Measurements from ENCODE around the gene TCTN2. TPM values are rescaled to one million over a fixed set of nuclear protein-coding genes. Genes with fewer than 3 reads are reported as not detected.

TCTN2 gene
- total RNA-seq, 1 experiment from 2014 or later: 7.3 TPM

GRCh38 chr12:123657211-123657610 is 13.7 kb upstream of the TCTN2 start:
- BruUV-seq (replicated peaks): no TSS peak
- H3K36me3 Mint-ChIP-seq (ENCODE audit: insufficient read depth, unreplicated experiment): peaks cover 35% of the 10 kb centered on the region
- intact Hi-C loops (cut with micrococcal nuclease; ENCODE audit: unreplicated experiment): no loop called here
- H3K27ac Mint-ChIP-seq (ENCODE audit: unreplicated experiment): no peak overlapping the region
- no peak overlapping the region for H3K4me3 ChIP-seq (ENCODE audit: low read depth, low read length)
- no peaks in the 10 kb centered on the region for H3K9me3 Mint-ChIP-seq (ENCODE audit: unreplicated experiment)
- no peaks in the 10 kb centered on the region for H3K36me3 ChIP-seq (ENCODE audit: control insufficient read depth, insufficient read depth, low read length)
- no peak for DNase-seq
- no peak overlapping the region for H3K4me3 Mint-ChIP-seq (ENCODE audit: unreplicated experiment)
- CTCF ChIA-PET: no interaction called here
- H3K27me3 ChIP-seq (replicated peaks; ENCODE audit: control insufficient read depth, insufficient read depth, low read length): no peaks in the 10 kb centered on the region
- POLR2A ChIA-PET: no interaction called here
- TF ChIP-seq CTCF (IDR thresholded peaks at IDR 0.05; ENCODE audit: insufficient read depth in 1 of 2, low read depth in 1 of 2, low read length in 1 of 2, severe bottlenecking in 1 of 2, unreplicated experiment in 1 of 2): no peak
- no peaks in the 10 kb centered on the region for H3K4me1 Mint-ChIP-seq (ENCODE audit: low read depth, unreplicated experiment)
- H3K9me3 ChIP-seq: no peaks in the 10 kb centered on the region
- no peaks in the 10 kb centered on the region for H3K27me3 Mint-ChIP-seq (ENCODE audit: insufficient read depth, unreplicated experiment)
- no peaks in the 10 kb centered on the region for H3K4me1 ChIP-seq

DNA sequence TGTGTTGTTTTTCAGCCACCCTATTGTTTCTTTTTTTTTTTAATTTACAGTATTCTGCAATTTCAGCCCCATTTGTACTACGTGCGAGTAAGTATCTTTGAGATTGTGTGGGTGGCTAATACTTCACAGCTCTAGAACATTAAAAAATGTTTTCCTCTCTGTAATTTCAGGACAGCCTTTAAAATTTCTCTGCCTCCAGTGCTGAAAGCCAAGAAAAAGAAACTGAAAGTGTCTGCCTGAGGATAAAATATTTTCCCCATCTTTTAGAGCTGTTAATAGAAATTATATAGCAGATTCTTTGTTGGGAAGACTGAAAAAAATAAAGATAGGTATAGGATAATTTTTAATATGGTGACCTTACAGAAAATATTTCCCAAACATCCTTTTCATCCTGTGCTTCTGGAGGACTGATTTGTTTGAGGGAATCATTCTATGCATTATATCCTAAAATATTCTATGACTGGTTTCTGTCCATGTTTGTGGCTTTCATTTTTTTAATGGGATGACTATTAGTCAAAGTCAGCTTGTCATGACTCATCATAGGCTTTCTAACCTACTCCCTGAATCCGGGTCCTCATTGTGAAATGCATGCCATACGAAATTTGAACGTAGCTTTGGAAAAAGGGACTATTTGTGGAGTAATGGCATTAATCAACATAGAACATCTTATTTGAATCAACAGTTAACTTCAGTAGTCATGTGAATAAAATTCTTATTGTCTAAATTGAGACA is 10.8 kb upstream of the TCTN2 start:
- TF ChIP-seq CTCF (IDR thresholded peaks at IDR 0.05; ENCODE audit: insufficient read depth in 1 of 2, low read depth in 1 of 2, low read length in 1 of 2, severe bottlenecking in 1 of 2, unreplicated experiment in 1 of 2): no peak

DNA sequence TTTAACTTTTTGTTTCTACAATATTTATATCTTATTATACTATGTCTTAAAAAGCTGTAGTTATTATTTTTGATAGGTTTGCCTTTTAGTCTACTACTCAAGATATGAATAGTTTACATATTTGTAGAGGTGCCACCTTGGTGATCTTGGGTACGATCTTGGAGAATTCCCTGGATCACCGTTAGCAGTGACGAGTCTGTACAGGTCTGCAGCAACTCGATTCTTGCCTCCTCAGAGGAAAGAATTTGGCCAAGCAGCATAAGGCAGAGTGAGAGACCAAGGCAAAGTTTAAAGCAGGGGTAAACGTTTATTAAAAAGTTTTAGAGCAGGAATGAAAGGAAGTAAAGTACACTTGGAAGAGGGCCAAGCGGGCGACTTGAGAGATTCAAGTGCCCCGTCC is 3.1 kb upstream of the TCTN2 start:
- H3K27me3 Mint-ChIP-seq (ENCODE audit: insufficient read depth, unreplicated experiment): no peaks in the 10 kb centered on the region
- H3K27me3 ChIP-seq (replicated peaks; ENCODE audit: control insufficient read depth, insufficient read depth, low read length): no peaks in the 10 kb centered on the region
- no TSS peak for BruUV-seq (replicated peaks)
- no peak overlapping the region for H3K4me3 ChIP-seq (ENCODE audit: low read depth, low read length)
- no peak overlapping the region for H3K4me3 Mint-ChIP-seq (ENCODE audit: unreplicated experiment)
- intact Hi-C loops (cut with micrococcal nuclease; ENCODE audit: unreplicated experiment): no loop called here
- H3K4me1 ChIP-seq: no peaks in the 10 kb centered on the region
- H3K9me3 Mint-ChIP-seq (ENCODE audit: unreplicated experiment): no peaks in the 10 kb centered on the region
- H3K36me3 Mint-ChIP-seq (ENCODE audit: insufficient read depth, unreplicated experiment): peaks cover 22% of the 10 kb centered on the region
- no peaks in the 10 kb centered on the region for H3K36me3 ChIP-seq (ENCODE audit: control insufficient read depth, insufficient read depth, low read length)
- ChIA-PET CTCF (no interaction called here), POLR2A (no interaction called here)
- H3K9me3 ChIP-seq: no peaks in the 10 kb centered on the region
- DNase-seq: no peak
- no peak for TF ChIP-seq CTCF (IDR thresholded peaks at IDR 0.05; ENCODE audit: insufficient read depth in 1 of 2, low read depth in 1 of 2, low read length in 1 of 2, severe bottlenecking in 1 of 2, unreplicated experiment in 1 of 2)
- H3K4me1 Mint-ChIP-seq (ENCODE audit: low read depth, unreplicated experiment): peaks cover 8% of the 10 kb centered on the region
- no peak overlapping the region for H3K27ac Mint-ChIP-seq (ENCODE audit: unreplicated experiment)

More for the DNA sequence above, 10.8 kb upstream of the TCTN2 start:
- ChIA-PET POLR2A (no interaction called here), CTCF (no interaction called here)
- Mint-ChIP-seq H3K27me3 (ENCODE audit: insufficient read depth, unreplicated experiment) (no peaks in the 10 kb centered on the region), H3K36me3 (ENCODE audit: insufficient read depth, unreplicated experiment) (peaks cover 42% of the 10 kb centered on the region), H3K4me1 (ENCODE audit: low read depth, unreplicated experiment) (no peaks in the 10 kb centered on the region), H3K4me3 (ENCODE audit: unreplicated experiment) (no peak overlapping the region), H3K9me3 (ENCODE audit: unreplicated experiment) (no peaks in the 10 kb centered on the region), H3K27ac (ENCODE audit: unreplicated experiment) (no peak overlapping the region)
- TSS peak; percentile 40 for BruUV-seq (replicated peaks)
- intact Hi-C loops (cut with micrococcal nuclease; ENCODE audit: unreplicated experiment): no loop called here
- no peaks in the 10 kb centered on the region for H3K4me1 ChIP-seq
- no peaks in the 10 kb centered on the region for H3K36me3 ChIP-seq (ENCODE audit: control insufficient read depth, insufficient read depth, low read length)
- DNase-seq: no peak
- no peak overlapping the region for H3K4me3 ChIP-seq (ENCODE audit: low read depth, low read length)
- H3K9me3 ChIP-seq: no peaks in the 10 kb centered on the region
- no peaks in the 10 kb centered on the region for H3K27me3 ChIP-seq (replicated peaks; ENCODE audit: control insufficient read depth, insufficient read depth, low read length)
